ENCODE data around the gene CROT. TPM values are rescaled to one million over a fixed set of nuclear protein-coding genes. Genes with fewer than 3 reads are reported as not detected.

Gene CROT
- total RNA-seq, 4 donors from 2014 or later: 31.4 to 74.9 (median 50.6) TPM

GRCh38 chr7:87344446-87344845 lies 1.0 kb upstream of the CROT start:
- no peak for DNase-seq
- H3K27ac ChIP-seq: peak overlapping the region; percentile 83 to 96 (median 90)
- TF ChIP-seq POLR2A (IDR thresholded peaks at IDR 0.05) (no peak), CTCF (IDR thresholded peaks at IDR 0.05) (no peak)
- H3K9me3 ChIP-seq: no peaks in the 10 kb centered on the region
- peak overlapping the region in 3 of 4 donors; percentile 74 to 89 (median 82) for H3K4me3 ChIP-seq
- peaks cover 0 to 19% (median 0%) of the 10 kb centered on the region in 3 donors for H3K36me3 ChIP-seq
- H3K27me3 ChIP-seq: no peaks in the 10 kb centered on the region
- peaks cover 0 to 29% (median 3%) of the 10 kb centered on the region in 4 donors for H3K4me1 ChIP-seq

- H3K4me1 ChIP-seq: peaks cover 0 to 29% (median 3%) of the 10 kb centered on the region in 4 donors
- H3K27ac ChIP-seq: peak overlapping the region; percentile 83 to 96 (median 90)
- no peak for DNase-seq
- H3K36me3 ChIP-seq: peaks cover 0 to 27% (median 0%) of the 10 kb centered on the region in 3 donors
- peak overlapping the region; percentile 58 to 89 (median 78) for H3K4me3 ChIP-seq
- TF ChIP-seq POLR2A (IDR thresholded peaks at IDR 0.05): no peak
- TF ChIP-seq CTCF (IDR thresholded peaks at IDR 0.05): no peak
- no peaks in the 10 kb centered on the region for H3K9me3 ChIP-seq
- no peaks in the 10 kb centered on the region for H3K27me3 ChIP-seq
Measured at GRCh38 chr7:87345962-87346371, 503 bp downstream of the CROT start.

GRCh38 chr7:87347207-87347606 lies 1.7 kb downstream of the CROT start:
- Histone ChIP-seq H3K4me1 (peaks cover 0 to 29% (median 3%) of the 10 kb centered on the region in 4 donors), H3K36me3 (peaks cover 0 to 35% (median 0%) of the 10 kb centered on the region in 3 donors), H3K9me3 (no peaks in the 10 kb centered on the region), H3K4me3 (peak overlapping the region in 1 of 4 donors; percentile 89), H3K27me3 (no peaks in the 10 kb centered on the region), H3K27ac (no peak overlapping the region)
- no peak for DNase-seq
- TF ChIP-seq POLR2A (IDR thresholded peaks at IDR 0.05) (no peak), CTCF (IDR thresholded peaks at IDR 0.05) (no peak)

DNA sequence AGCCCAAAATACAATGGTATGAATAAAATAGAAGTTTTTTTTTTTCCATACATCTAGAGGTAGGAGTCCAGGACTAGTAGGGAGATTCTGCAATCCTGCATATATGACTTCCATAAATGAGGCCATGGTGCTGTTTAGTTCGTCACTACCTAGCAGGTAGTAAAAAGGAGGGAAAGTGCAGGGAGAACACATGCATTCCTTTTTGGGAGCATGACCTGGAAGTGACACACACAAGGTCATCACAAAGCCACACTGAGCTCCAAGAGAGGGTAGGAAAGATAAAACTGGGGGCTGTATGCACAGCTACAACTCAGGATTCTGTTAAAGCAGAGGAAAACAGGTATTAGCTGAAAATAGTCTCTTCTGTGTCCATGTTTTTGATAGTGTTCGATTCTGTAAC lies 2.2 kb downstream of the CROT start:
- no peak for DNase-seq

DNA sequence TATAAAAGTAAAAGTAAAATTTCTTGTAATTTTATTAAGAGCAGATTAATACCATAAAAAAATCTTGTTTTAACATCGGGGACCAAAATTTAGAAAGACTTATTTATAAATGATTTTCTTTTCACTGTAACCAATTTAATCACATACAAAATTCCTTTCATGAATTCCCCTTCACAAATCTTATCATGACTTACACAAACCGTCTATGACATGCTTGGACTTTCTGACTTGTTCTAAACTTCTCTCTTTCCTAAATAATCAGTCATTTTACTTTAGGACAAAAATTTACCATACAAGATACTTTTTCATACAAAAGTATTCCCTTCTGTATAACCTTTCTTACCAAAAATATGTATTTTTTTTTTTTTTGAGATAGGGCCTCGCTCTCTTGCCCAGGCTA lies 9.3 kb downstream of the CROT start:
- TF ChIP-seq CTCF (IDR thresholded peaks at IDR 0.05) (no peak), POLR2A (IDR thresholded peaks at IDR 0.05) (no peak)
- Histone ChIP-seq H3K27me3 (no peaks in the 10 kb centered on the region), H3K36me3 (peaks cover 0 to 79% (median 0%) of the 10 kb centered on the region in 3 donors), H3K4me1 (no peaks in the 10 kb centered on the region), H3K9me3 (no peaks in the 10 kb centered on the region), H3K27ac (no peak overlapping the region), H3K4me3 (no peak overlapping the region)
- no peak for DNase-seq

More for the DNA sequence above, 2.2 kb downstream of the CROT start:
- Histone ChIP-seq H3K4me3 (no peak overlapping the region), H3K9me3 (no peaks in the 10 kb centered on the region), H3K4me1 (peaks cover 0 to 29% (median 3%) of the 10 kb centered on the region in 4 donors), H3K36me3 (peaks cover 0 to 40% (median 0%) of the 10 kb centered on the region in 3 donors), H3K27me3 (no peaks in the 10 kb centered on the region), H3K27ac (no peak overlapping the region)
- TF ChIP-seq POLR2A (IDR thresholded peaks at IDR 0.05) (no peak), CTCF (IDR thresholded peaks at IDR 0.05) (no peak)

GRCh38 chr7:87356448-87356847 lies 11.0 kb downstream of the CROT start:
- Histone ChIP-seq H3K27ac (no peak overlapping the region), H3K27me3 (no peaks in the 10 kb centered on the region), H3K4me1 (no peaks in the 10 kb centered on the region), H3K36me3 (peaks cover 0 to 70% (median 0%) of the 10 kb centered on the region in 3 donors), H3K4me3 (no peak overlapping the region), H3K9me3 (no peaks in the 10 kb centered on the region)
- no peak for DNase-seq
- no peak for TF ChIP-seq POLR2A (IDR thresholded peaks at IDR 0.05)
- TF ChIP-seq CTCF (IDR thresholded peaks at IDR 0.05): no peak
